GM21381 (cell line): ENCODE measurements around the gene DGKI.

Experiments used
- ATAC-seq: cut with Tn5 transposase; IDR thresholded peaks from one replicate; pipeline ENCODE4 v1.9.1; 2021; ENCODE audit warnings: mild to moderate bottlenecking, moderate library complexity; ENCODE audit not compliant: unreplicated experiment

Gene DGKI

GRCh38 chr7:137563981-137564380 lies 282.8 kb downstream of the DGKI start:
- no peak for ATAC-seq

- no peak for ATAC-seq
Observed at GRCh38 chr7:137547485-137547884, 299.3 kb downstream of the DGKI start.

- ATAC-seq, result no peak
Observed at GRCh38 chr7:137546671-137547070, 300.1 kb downstream of the DGKI start.

- no peak for ATAC-seq
Observed at GRCh38 chr7:137546009-137546408, 300.8 kb downstream of the DGKI start.

- ATAC-seq, result no peak
Observed at GRCh38 chr7:137545059-137545716, 301.6 kb downstream of the DGKI start.

GRCh38 chr7:137544453-137545058 lies 302.2 kb downstream of the DGKI start:
- ATAC-seq, result no peak

- ATAC-seq, result no peak
Observed at GRCh38 chr7:137539111-137539715, 307.6 kb downstream of the DGKI start.

- no peak for ATAC-seq
Observed at GRCh38 chr7:137538361-137538762, 308.4 kb downstream of the DGKI start.

GRCh38 chr7:137535579-137535978 lies 311.2 kb downstream of the DGKI start:
- no peak for ATAC-seq

- no peak for ATAC-seq
Observed at GRCh38 chr7:137531671-137532070, 315.1 kb downstream of the DGKI start.

- ATAC-seq, result no peak
Observed at GRCh38 chr7:137527634-137528033, 319.1 kb downstream of the DGKI start.

GRCh38 chr7:137523171-137523570 lies 323.6 kb downstream of the DGKI start:
- no peak for ATAC-seq

- ATAC-seq, result no peak
Observed at GRCh38 chr7:137521451-137521850, 325.3 kb downstream of the DGKI start.

GRCh38 chr7:137519947-137520346 lies 326.8 kb downstream of the DGKI start:
- ATAC-seq, result no peak

- ATAC-seq, result no peak
Observed at GRCh38 chr7:137519181-137519691, 327.5 kb downstream of the DGKI start.

GRCh38 chr7:137513091-137513490 lies 333.7 kb downstream of the DGKI start:
- no peak for ATAC-seq

GRCh38 chr7:137507096-137507495 lies 339.7 kb downstream of the DGKI start:
- no peak for ATAC-seq

- ATAC-seq, result no peak
Observed at GRCh38 chr7:137506031-137506430, 340.7 kb downstream of the DGKI start.

- no peak for ATAC-seq
Observed at GRCh38 chr7:137501562-137501961, 345.2 kb downstream of the DGKI start.

GRCh38 chr7:137492889-137493288 lies 353.9 kb downstream of the DGKI start:
- no peak for ATAC-seq

- ATAC-seq, result no peak
Observed at GRCh38 chr7:137489880-137490279, 356.9 kb downstream of the DGKI start.

- no peak for ATAC-seq
Observed at GRCh38 chr7:137488038-137488437, 358.7 kb downstream of the DGKI start.
